Measurements from ENCODE around the gene MMP23B. TPM values are rescaled to one million over a fixed set of nuclear protein-coding genes. Genes with fewer than 3 reads are reported as not detected.
"Not testable (repeated sequence)": the region's sequence is repeated elsewhere in the genome, so short reads cannot be mapped to it uniquely, and the experiment has no call there.

Gene MMP23B
- total and polyA plus RNA-seq, 8 donors, result 5.5 to 111 (median 15.7) TPM

DNA sequence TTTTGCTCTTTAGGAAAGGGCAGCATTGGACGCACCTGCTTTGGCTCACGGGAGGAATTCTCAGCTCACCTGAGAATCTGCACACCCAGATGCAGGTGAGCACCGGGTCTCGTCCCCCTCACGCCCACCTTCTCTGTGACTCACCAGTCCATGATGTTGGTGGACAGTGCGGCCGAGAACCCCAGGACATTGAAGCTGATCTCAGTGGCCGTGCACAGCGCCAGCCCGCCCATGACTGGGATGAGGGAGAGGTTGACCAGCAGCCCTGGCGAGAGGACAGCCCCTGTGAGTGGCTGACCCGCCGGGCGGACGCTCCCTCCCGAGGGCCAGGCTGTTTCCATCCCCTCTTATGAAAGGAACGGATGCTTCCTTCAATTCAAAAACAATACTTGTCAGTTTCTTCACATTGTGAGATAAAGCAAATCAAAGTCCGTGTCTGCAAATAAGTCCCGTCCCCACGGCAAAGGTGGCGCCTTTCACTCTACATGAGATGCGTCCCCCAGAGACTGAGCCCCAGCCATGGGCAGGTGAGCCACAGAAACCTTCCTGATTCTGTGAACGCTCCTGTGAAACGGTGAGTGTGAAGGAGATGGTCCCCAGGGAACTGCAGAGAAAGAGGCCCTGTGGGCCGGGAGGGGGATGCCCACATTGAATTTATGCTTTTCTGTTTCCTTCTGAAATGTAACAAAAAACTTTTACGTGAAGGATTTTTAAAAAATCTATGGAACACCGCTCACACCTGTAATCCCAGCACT lies 39.6 kb downstream of the MMP23B start:
- intact Hi-C loops (cut with DNase I; ENCODE audit: low total_unique reads), result no loop called here
- TF ChIP-seq EP300 (IDR thresholded peaks at IDR 0.05) (no peak), POLR2AphosphoS5 (IDR thresholded peaks at IDR 0.05) (no peak), POLR2A (IDR thresholded peaks at IDR 0.05) (no peak)
- TF ChIP-seq, protein P1, sequence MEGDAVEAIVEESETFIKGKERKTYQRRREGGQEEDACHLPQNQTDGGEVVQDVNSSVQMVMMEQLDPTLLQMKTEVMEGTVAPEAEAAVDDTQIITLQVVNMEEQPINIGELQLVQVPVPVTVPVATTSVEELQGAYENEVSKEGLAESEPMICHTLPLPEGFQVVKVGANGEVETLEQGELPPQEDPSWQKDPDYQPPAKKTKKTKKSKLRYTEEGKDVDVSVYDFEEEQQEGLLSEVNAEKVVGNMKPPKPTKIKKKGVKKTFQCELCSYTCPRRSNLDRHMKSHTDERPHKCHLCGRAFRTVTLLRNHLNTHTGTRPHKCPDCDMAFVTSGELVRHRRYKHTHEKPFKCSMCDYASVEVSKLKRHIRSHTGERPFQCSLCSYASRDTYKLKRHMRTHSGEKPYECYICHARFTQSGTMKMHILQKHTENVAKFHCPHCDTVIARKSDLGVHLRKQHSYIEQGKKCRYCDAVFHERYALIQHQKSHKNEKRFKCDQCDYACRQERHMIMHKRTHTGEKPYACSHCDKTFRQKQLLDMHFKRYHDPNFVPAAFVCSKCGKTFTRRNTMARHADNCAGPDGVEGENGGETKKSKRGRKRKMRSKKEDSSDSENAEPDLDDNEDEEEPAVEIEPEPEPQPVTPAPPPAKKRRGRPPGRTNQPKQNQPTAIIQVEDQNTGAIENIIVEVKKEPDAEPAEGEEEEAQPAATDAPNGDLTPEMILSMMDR (IDR thresholded peaks at IDR 0.05), result no peak
- Histone ChIP-seq H3K36me3 (peaks cover 24 to 88% (median 67%) of the 10 kb centered on the region in 4 donors), H3K9me3 (no peaks in the 10 kb centered on the region), H3K4me1 (no peaks in the 10 kb centered on the region), H3K27me3 (no peaks in the 10 kb centered on the region), H3K4me3 (no peak overlapping the region), H3K27ac (no peak overlapping the region)
- peak in 1 of 2 donors; percentile 7 for DNase-seq
- 85 to 96% (median 91%) methylated on average over 27 of the region's 27 CpGs for WGBS, 5 donors

DNA sequence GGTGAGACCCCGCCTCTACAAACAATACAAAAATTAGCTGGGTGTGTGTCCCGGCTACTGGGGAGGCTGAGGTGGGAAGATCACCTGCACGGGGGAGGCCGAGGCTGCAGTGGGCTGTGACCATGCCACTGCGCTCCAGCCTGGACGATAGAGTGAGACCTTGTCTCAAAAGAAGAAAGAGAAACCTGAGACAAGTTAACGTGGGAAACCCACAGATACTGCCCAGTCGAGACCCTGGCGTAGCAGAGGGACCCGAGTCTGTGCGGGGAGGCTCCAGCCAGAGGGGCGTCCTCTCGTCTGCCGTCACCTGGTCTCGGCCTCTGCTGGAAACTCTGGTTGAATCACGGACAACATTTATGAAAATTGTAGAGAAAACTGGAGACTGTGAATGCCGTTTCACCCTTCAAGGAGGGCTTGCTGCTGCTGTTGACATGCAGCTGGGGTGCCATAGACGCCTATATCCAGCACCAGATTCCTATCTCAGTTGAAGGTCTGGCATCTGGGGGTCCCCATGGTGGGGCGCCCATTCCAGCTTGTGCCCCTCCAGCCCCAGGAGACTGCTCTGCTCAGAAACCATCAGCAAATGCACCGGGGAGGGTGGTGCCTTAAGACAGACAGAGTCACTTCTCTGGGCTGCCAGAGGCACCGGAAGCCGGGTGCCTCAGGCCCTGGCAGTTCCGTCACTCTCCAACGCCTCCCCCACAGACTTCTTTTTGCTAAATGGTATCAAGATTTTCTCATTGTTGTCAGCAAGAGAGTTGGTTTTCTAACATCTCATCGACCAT lies 40.4 kb downstream of the MMP23B start:
- no peak for DNase-seq
- no peak overlapping the region for H3K4me3 ChIP-seq
- H3K9me3 ChIP-seq, result no peaks in the 10 kb centered on the region
- WGBS, 5 donors, result 93 to 96% (median 95%) methylated on average over 25 of the region's 25 CpGs
- H3K27me3 ChIP-seq, result no peaks in the 10 kb centered on the region
- no peak overlapping the region for H3K27ac ChIP-seq
- peaks cover 23 to 80% (median 62%) of the 10 kb centered on the region in 4 donors for H3K36me3 ChIP-seq
- intact Hi-C loops (cut with DNase I; ENCODE audit: low total_unique reads), result no loop called here
- no peak for TF ChIP-seq POLR2AphosphoS5 (IDR thresholded peaks at IDR 0.05)
- no peak for TF ChIP-seq POLR2A (IDR thresholded peaks at IDR 0.05)
- TF ChIP-seq, protein P1 (IDR thresholded peaks at IDR 0.05), result no peak
- H3K4me1 ChIP-seq, result no peaks in the 10 kb centered on the region

DNA sequence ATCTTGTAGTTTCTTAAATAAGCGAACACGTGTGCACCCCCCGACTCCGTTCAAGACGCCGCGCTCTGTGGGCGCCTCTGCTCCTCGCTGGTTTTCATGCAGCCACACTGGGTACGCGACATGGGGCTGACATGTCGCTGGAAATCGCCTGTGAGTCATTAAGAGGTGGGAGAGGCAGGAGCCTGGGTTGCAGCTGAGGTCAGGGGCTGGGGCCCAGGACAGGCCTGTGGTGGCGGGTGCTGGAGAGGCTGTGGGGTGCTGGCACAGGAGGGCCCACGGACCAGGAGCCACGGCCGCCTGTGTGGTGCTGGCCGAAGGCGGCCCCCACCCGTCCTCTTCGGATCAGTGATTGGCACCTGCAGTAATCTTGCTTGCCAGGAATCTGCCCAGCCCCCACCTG lies 42.8 kb downstream of the MMP23B start:
- H3K4me3 ChIP-seq; H3K27ac ChIP-seq; H3K27me3 ChIP-seq; H3K9me3 ChIP-seq; intact Hi-C loops (cut with DNase I; ENCODE audit: low total_unique reads): not testable (repeated sequence)
- WGBS, 5 donors, result 72 to 91% (median 83%) methylated on average over 13 to 18 of the region's 21 CpGs
- Histone ChIP-seq H3K36me3 (peaks cover 18 to 56% (median 40%) of the 10 kb centered on the region in 4 donors), H3K4me1 (peaks cover 15 to 24% (median 21%) of the 10 kb centered on the region in 4 donors)
- peak in 1 of 2 donors; percentile 3 for DNase-seq

DNA sequence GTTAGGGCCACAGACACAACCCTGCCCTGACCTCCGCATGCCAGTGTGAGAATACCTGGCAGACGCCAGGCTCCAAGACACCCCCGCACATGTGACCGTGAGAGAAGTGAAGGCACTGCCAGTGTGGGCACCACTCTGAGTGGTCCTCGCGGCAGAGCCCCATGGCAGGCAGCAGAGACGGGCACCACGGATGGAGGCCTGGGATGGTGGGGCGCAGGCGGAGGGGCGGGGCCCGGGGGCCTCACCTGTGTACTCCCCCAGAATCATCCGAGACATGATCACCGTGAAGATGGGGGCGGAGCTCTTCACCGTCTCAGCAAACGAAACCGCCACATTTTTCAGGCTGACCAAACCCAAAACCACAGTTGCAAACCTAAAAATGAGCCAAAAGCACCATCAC lies 43.2 kb downstream of the MMP23B start:
- H3K4me3 ChIP-seq, result not testable (repeated sequence)
- 72 to 95% (median 91%) methylated on average over 7 to 15 of the region's 18 CpGs for WGBS, 5 donors
- peaks cover 17 to 52% (median 36%) of the 10 kb centered on the region in 4 donors for H3K36me3 ChIP-seq

DNA sequence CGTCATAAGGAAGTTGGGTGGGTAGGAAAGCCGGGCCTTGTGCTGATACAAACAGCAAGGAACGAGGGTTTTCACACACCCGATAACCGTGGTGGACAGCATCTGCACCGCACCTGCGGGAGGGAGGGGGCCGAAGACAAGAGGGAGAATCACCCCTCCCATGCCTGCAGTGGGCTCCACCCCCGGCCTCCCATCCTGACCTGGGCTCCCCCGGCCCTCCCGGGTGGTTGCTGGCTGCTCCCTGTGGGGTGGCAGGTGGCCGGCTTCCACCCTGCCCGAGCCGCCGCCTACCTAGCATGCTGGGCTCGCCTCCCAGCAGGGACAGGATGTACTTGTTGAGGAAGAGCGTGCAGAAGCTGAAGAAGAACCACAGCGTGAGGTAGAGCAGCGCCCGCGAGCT lies 44.1 kb downstream of the MMP23B start:
- Histone ChIP-seq H3K4me1 (peaks cover 17 to 36% (median 32%) of the 10 kb centered on the region in 4 donors), H3K36me3 (peaks cover 16 to 43% (median 27%) of the 10 kb centered on the region in 4 donors)
- H3K27me3 ChIP-seq; H3K9me3 ChIP-seq; DNase-seq; intact Hi-C loops (cut with DNase I; ENCODE audit: low total_unique reads); H3K4me3 ChIP-seq; H3K27ac ChIP-seq: not testable (repeated sequence)
- 57 to 85% (median 73%) methylated on average over 1 to 9 of the region's 21 CpGs for whole genome bisulfite sequencing, 5 donors

More for the DNA sequence above, 43.2 kb downstream of the MMP23B start:
- H3K4me1 ChIP-seq, result peaks cover 15 to 28% (median 25%) of the 10 kb centered on the region in 4 donors
- H3K27ac ChIP-seq; intact Hi-C loops (cut with DNase I; ENCODE audit: low total_unique reads); H3K27me3 ChIP-seq; H3K9me3 ChIP-seq: not testable (repeated sequence)
- peak in 1 of 2 donors; percentile 1 for DNase-seq

All from stomach (tissue), 9 donors.